HCT116 (cell line): ENCODE data around the gene ERBB4. TPM values are rescaled to one million over a fixed set of nuclear protein-coding genes. Genes with fewer than 3 reads are reported as not detected.

Source experiments
- microRNA-seq: library from miRNA; unstranded; fragments of <30 nt; microRNA quantifications from one replicate; pipeline ENCODE4, GENCODE V29; 2016; ENCODE audit warnings: borderline number of aligned reads
- total RNA-seq: library from RNA; stranded (reverse); gene quantifications from one replicate; pipeline ENCODE4 v1.2.1, GENCODE V29; 2021; ENCODE audit not compliant: unreplicated experiment

Gene ERBB4
- total RNA-seq, 1 experiment from 2014 or later = 0.10 TPM

Small RNAs within 50 kb of the gene (microRNA-seq; reads per million reads assigned to microRNA genes)
- gene MIR548F2 = not detected
